DMS 273 treated with DMSO at 0.1 percent for 48 hours (cell line): ENCODE measurements around the gene TMEM150C.
A peak's percentile ranks its signal among the peaks of the same experiment; 100 is the strongest.
"Not testable (repeated sequence)": the region's sequence is repeated elsewhere in the genome, so short reads cannot be mapped to it uniquely, and the experiment has no call there.

Experiments used
- DNase-seq: peaks from one replicate; lab custom pipeline; 2025; lab: John Stamatoyannopoulos, UW

TMEM150C gene

GRCh38 chr4:82473621-82474164 is 88.1 kb downstream of the TMEM150C start:
- DNase-seq: no peak

- DNase-seq: not testable (repeated sequence)
Measured at GRCh38 chr4:82473080-82473479, 88.7 kb downstream of the TMEM150C start.

GRCh38 chr4:82469791-82470345 is 91.9 kb downstream of the TMEM150C start:
- no peak for DNase-seq

GRCh38 chr4:82467471-82467870 is 94.3 kb downstream of the TMEM150C start:
- no peak for DNase-seq

DNA sequence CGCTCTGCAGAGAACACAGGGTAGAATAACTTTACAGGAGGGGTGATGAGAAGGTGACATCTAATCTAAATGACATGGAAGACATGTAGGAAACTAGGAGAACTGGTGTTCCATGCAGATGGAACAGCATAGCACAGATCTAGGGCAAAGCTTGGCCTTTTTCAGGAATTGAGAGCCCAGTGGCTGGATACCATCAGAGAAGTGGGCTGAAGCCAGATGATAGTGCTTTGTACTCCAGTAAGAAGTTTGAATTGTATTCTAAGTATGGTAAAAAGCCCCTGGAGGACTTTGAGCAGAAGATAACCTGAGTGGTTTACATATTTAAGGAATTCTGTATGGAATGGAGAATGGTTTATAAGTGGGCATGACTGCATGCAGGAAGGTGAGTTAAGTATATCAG is 98.6 kb downstream of the TMEM150C start:
- DNase-seq: no peak

- DNase-seq: peak; percentile 56
Measured at GRCh38 chr4:82462415-82462831, 99.4 kb downstream of the TMEM150C start.

- DNase-seq: no peak
Measured at GRCh38 chr4:82461710-82462109, 100.1 kb downstream of the TMEM150C start.

GRCh38 chr4:82458729-82459128 is 103.1 kb downstream of the TMEM150C start:
- DNase-seq: no peak

DNA sequence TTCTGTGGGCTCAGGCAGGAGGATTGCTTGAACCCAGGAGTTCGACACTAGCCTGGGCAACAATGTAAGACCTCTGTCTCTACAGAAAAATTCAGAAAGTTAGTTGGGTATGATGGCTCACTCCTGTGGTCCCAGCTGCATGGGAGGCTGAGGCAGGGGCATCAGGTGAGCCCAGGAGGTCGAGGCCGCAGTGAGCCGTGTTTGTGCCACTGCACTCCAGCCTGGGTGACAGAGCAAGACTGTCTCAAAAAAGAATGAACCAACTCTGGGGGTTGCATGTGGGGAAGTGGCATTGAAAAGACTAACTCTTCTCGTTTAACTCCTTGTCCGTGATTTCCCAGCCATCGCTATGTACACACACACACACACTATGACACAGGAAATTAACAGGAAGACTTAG is 104.5 kb downstream of the TMEM150C start:
- no peak for DNase-seq

GRCh38 chr4:82452026-82452425 is 109.8 kb downstream of the TMEM150C start:
- no peak for DNase-seq

DNA sequence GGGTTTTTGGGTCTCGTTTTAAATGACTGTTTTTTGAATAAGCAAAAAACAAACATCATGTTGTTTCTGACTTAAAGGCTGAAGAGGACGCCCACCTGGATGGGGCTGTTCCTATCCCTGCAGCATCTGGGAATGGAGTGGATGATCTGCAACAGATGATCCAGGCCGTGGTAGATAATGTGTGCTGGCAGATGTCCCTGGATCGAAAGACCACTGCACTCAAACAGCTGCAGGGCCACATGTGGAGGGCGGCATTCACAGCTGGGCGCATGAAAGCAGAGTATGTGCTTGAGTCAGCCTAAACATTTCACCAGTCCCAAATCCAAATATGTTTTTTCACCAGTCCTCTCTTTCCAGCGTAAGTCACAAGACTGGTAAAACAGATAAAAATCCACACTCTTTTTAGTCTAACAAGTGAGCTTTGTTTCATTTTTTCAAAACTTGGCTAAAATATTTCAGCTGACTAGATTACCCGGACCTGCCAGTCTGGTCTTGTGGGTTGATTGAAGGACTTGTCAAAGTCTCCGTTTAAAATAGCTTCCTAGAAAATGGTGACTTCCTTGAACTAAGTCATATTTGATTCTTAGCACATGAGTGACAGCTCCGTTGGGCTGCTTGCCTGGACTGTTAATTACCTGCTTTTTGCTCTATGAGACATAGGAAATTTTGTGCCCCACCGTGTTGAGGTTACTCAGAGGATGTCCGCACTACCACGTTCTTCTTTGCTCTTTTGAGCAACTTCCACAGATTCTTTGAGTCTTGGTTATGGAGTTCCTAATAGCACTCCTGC is 110.6 kb downstream of the TMEM150C start:
- no peak for DNase-seq

GRCh38 chr4:82447886-82448285 is 113.9 kb downstream of the TMEM150C start:
- DNase-seq: no peak

GRCh38 chr4:82439088-82439487 is 122.7 kb downstream of the TMEM150C start:
- no peak for DNase-seq

GRCh38 chr4:82437285-82438005 is 124.3 kb downstream of the TMEM150C start:
- DNase-seq: no peak

- no peak for DNase-seq
Measured at GRCh38 chr4:82436780-82437179, 125.0 kb downstream of the TMEM150C start.

GRCh38 chr4:82436130-82436529 is 125.7 kb downstream of the TMEM150C start:
- no peak for DNase-seq

- DNase-seq: no peak
Measured at GRCh38 chr4:82434949-82435348, 126.8 kb downstream of the TMEM150C start.

GRCh38 chr4:82433791-82434190 is 128.0 kb downstream of the TMEM150C start:
- no peak for DNase-seq
